HG03039 (cell line): ENCODE measurements around the gene ST6GALNAC3.
"Not testable (repeated sequence)": the region's sequence is repeated elsewhere in the genome, so short reads cannot be mapped to it uniquely, and the experiment has no call there.

Experiments
- ATAC-seq: cut with Tn5 transposase; IDR thresholded peaks from one replicate; pipeline ENCODE4 v1.9.1; 2021; ENCODE audit warnings: mild to moderate bottlenecking, moderate library complexity; ENCODE audit not compliant: unreplicated experiment

The ST6GALNAC3 gene

DNA sequence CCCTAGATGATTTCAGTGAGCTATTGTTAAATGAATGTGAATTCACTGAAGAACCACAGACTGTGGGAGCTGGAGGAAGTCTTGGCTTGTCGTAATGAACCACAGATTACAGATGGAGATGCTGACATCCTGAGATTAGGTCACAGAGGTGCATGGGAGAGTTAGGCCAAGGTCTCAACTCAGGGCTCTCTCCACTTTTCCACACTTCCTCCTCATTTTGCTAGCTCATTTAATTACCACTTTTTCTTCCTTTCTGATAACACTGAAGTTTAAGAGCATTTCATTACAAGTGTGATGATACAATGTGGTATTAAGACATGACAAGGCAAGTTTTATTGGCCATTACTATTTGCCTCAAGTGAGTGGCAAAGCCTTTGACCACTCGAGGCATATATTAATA lies 30.8 kb downstream of the ST6GALNAC3 start:
- ATAC-seq = no peak

DNA sequence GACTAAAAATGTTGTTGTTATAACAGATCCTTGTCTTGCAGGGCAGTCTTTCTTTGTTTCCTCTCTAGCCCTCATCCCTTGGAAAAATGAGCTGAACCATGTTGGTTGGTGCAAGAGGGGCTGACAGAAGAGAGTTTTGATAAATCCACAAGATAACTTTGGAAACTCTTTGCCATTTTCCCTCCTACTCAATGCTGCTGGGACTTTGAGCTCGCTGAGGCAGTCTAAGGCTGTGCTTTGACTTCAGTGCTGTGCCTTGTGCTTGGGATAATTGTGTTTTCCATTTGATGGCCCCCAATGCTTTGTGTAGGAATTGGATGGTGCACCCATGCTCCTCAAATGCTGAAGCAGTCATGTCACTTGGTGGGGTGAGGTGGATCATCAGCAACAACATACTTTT lies 31.7 kb downstream of the ST6GALNAC3 start:
- no peak for ATAC-seq

DNA sequence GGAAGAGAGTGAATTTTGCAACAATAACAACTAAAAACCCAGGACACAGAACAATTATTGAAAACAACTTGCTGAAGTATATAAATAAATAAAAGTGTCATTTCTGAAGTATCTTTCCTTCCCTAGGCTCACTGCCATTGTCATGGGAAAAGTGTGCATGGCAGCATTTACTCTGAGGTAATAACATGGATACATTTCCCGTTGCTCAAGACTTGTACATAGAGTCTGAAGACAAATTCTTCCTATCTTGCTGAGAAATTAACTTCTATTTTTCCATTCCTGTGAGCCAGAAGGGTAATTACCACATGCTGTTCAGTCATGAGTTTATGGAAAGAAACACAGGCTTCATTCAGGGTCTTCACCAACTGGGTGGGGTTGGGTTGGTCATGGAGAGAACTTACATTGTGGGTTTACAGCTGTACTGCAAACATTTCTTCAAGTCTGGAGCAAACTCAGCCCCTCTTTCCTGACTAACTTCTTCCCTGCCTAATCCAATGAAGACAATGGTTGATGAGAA lies 32.2 kb downstream of the ST6GALNAC3 start:
- ATAC-seq = no peak

DNA sequence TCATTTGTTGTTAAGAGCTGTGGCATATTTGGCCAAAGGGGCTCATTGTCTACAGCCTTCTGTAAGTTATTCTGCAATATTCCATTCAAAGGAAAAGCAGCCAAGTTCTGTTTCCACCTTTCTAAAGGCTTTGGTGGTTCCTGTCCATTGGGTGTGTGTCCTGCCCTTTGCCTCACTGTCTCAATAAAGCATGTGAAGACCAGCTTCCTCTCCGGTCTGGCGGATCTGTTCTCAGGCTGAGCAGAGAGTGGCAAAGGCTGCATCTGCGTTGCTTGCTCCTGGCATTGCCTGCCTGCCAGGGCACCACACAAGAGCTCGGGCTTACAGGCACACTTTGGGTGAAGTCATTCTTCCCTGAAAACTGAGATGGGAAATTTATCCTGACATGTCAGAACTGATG lies 34.9 kb downstream of the ST6GALNAC3 start:
- no peak for ATAC-seq

DNA sequence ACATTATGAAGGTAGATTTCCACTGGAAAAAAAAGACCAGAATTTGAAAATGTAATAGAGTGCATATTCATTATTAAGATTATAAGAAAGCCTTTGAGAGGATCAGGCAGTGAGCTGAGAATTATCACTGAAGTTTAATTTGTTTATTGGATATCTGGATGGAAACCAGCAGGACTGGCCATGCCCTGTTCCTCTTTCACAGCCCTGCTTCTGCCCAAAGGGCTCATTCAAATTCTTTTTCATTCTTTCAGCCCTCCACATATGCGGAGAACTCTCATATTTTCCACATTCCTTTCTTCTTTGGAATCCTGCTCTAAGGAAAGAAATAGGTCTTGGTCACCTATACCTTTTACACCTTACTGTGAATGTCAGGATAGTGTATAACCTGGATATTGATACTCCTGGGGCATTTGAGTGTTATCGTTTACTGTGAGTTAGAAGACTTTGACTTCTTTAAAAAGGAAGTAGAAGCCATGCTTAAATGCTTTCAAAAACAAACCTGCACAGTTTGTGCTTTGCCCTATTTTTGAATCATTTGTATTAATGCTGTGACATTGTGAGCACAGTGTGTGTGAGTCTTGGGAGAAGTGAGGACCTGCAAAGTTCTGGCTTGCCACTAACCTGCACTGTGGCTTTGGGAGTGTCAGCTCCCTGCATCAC lies 35.5 kb downstream of the ST6GALNAC3 start:
- ATAC-seq = no peak

DNA sequence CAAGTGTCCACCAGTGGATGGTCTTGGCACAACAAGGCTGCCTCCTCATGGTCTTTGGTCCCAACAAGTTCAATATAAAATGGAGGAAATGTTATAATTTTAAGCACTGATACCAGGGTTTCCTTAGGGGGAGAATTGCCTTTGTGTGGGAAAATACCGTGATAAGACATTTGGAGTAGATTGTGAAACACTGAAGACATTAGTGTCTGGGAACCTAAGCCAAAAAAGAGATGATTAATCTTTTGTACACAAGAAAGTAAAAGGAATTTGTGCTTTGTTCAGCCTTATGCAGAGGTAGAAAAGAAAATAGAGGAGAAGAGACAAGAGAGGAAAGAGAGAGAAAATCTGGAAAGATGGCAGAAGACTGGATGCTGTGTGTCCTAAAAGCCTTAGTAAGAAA lies 36.1 kb downstream of the ST6GALNAC3 start:
- no peak for ATAC-seq

DNA sequence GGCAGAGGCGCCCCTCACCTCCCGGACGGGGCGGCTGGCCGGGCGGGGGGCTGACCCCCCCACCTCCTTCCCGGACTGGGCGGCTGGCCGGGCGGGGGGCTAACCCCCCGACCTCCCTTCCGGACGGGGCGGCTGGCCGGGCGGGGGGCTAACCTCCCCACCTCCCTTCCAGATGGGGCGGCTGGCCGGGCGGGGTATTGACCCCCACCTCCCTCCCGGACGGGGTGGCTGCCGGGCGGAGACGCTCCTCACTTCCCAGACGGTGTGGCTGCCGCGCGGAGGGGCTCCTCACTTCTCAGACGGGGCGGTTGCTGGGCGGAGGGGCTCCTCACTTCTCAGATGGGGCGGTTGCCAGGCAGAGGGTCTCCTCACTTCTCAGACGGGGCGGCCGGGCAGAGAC lies 37.8 kb downstream of the ST6GALNAC3 start:
- not testable (repeated sequence) for ATAC-seq

DNA sequence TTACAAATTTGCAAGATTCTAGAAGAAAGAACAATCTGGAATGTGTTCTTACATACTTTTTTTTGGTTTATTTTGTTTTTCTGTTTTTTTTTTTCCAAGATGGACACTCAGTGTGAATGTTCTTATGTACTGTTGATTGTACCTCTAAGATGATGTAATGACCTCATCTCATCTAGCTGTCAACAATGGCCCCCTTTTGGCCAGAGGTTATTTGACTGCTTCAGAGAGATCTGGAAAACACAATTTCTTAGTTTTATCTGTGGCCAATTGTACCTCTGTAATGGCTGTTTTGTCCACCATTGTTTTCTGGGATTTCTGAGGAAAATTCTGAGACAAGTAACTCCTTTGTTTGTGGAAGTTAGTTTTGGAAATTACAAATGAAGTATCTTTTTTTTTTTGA lies 38.9 kb downstream of the ST6GALNAC3 start:
- ATAC-seq = no peak

DNA sequence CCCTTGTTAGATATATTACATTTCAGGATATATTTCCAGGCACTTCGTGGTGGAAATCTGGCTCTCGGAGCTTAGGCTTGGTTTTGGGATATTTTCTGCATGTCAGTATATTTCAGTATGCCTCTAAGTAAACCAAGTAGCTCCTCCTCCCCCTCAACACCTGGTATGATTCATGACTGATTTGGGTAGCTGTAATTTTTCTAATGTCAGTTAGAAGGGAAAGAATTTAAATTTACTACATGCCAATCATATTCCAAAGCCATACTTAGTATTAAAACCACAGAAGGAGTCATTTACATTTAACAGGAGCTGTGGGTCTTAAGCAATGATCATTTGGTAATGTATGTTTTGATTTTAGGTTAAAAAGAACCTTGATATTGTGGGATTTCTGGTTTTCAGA lies 40.6 kb downstream of the ST6GALNAC3 start:
- ATAC-seq = no peak

DNA sequence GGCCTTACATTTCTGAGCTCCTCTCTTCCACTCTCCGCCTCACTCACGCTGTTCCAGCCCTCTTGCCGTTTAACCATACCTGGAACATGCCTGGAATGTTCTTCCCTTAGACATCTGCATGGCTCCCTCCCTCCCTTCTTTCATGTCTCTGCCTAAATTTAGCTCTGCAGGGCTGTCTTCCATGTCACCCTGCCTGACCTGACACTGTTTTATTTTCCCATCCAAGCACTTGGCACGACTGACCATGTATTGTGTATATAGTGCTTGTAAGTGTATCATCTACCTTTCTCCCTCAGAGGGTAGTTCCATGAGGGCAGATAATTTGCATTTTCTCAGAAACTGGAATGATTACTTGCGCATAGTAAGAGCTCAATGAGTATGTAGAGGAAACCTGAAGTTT lies 47.3 kb downstream of the ST6GALNAC3 start:
- ATAC-seq = no peak

DNA sequence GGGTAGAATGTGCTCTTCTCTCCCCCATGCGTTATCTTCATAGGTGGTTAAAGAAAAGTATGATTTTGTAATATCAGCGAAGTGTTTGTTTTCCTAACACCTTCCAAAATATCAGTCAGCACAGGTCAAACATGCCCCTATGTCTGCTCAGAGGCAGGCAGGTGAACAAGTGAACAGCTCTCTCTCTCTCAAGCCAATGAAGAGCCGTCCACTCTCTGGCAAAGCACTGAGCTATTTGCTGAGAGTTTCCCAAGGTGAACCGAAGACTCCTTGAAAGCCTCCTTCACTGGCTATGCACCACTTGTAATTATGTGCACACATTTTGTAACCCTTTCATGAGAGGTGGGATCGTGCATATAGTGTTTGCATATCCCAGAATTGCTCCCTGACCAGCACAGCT lies 47.7 kb downstream of the ST6GALNAC3 start:
- no peak for ATAC-seq

DNA sequence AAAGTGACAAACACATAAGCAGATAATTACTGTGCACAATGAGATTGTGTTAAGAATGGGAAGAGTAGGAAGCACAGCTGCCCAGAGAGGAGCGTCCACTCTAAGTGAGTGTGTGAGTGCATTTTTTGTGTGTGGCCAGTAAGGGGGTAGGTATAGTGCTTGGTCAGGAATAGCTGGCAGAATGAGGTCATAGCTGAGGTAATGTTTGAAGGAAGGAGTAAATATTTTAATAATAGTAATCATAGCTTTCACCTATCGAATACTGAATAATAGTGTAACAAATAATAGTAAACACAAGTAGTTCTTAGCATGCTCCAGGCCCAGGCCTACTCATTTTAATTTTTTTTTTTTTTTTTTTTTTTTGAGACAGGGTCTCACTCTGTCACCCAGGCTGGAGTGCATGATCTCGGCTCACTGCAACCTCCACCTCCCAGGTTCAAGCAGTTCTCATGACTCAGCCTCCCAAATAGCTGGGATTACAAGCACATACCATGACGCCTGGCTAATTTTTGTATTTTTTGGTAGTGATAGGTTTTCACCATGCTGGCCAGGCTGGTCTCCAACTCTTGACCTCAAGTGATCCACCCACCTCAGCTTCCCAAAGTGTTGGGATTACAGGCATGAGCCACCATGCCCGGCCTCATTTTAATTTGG lies 49.0 kb downstream of the ST6GALNAC3 start:
- ATAC-seq = not testable (repeated sequence)

DNA sequence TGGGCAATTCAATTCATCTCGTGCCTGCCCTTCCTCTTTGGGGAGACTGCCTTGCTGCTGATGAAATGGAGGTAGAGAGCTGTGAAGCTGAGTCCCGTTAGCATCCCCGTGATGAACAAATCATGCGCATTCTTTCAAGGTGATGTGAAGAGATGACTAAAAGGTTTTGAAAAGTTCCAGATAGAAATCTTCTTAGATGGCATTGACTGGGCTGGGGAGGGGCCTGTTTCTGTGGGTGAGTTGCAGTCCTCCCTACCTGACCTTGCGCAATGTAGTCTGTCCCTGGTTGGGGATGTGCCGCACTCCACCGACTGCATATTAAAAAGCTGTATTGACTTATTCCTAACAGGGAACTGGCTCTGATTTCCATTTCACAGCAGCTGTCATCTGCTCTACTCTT lies 49.6 kb downstream of the ST6GALNAC3 start:
- ATAC-seq = no peak

DNA sequence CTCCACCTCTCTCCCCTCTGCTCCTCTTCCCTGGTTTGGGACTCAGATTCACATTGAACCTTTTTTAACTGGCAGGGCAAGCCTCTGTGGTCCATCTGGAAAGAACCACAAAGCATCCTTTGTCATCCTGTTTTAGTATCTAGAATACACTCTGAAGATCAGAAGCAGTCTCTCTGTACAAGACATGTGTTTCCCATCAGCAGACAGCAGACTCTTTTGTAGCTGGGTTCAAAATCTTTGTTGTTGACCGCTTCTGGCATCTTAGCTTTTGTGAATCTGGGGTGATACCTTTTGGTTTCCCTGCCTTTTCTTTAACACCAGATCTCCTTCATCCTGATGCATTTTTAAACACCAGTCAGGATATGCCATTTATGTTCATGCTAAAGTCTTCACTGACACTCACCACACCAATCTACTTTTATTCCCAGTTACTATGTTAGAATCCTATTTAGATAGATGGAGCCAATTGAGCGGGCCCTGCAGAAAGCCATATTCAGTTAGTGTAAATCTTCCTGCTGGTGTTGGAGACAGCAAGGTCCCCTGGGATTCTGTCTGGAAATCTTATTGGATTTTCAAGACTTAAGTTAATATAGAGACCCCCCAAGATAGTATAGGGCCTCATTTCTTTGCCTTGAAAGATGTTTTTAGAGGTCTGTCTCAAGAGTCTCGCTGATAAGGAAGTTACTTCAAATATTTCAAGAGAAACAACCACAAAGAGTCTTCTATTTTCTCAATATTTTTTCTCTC lies 51.1 kb downstream of the ST6GALNAC3 start:
- no peak for ATAC-seq

DNA sequence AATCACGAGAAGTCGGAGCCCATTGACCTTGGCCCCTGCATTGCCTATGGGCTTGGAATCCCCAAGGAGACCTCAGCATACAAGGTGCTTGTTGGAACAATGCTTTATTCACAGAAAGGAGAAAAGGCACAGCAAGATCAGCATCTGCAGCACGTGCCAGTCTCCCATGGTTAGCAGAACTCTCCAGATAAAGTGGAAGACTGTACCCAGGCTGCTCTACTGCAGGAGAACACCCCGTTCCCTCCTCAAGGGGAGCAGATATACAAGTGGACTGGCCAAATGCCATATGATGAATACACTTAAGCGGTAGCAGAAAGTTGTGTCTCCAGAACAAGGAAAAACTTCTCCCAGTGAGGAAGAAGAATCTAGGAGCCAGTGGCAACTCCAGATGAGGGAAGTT lies 53.5 kb downstream of the ST6GALNAC3 start:
- ATAC-seq = no peak

DNA sequence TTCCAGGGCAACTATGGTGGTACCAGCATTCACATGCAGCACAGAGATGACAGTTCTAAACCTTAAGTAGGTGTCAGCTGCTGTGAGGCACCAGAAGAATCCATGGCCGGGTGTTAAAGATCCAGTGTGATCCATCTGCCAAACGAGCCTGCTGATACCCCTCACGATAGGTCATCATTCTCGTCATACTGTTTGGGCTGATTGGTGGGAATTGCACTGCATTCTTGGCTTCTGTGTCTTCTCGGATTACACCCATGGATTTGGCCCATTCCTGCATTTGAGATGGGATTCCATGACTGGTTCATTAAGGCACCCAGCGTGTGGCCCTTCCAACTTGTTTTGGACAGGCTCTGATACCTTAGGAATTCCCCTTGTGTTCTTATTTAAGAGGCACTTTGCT lies 55.2 kb downstream of the ST6GALNAC3 start:
- ATAC-seq = no peak

DNA sequence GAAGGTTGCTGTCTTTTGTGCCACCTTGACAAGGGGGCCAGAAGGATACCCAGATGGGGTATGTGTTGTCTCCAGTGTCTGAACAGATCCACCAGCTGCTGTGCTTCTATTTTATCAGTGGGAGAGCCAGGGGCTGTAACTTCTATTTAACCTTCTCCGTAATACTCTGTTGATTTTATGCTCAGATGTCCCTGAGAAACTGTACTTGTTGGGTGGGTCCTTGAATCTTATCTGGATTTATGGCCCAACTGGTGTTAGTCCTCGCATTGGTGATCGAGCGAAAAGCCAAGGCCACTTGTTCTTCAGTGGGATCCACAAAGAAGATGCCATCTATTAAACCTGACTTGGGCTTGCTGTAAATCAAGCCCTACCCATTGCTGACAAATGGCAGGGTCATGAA lies 56.4 kb downstream of the ST6GALNAC3 start:
- ATAC-seq = no peak

DNA sequence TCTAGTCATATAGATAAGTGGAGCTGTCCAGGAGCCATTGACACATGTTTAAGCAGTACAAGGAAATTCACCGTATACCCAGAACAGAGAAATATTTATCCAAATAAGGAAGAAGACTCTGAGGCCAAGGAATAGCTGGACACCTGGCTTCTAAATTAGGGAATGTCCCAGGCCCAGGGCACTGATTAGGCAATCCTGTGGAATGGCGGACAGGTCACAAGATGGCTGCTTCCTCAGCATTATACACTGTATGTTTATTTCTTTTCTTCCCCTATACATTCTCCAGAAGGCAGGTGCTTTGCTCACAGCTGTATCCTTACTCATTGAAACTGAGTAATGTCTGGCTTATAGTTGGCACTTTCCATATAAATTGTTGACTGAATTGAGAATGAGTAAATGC lies 59.4 kb downstream of the ST6GALNAC3 start:
- ATAC-seq = no peak

DNA sequence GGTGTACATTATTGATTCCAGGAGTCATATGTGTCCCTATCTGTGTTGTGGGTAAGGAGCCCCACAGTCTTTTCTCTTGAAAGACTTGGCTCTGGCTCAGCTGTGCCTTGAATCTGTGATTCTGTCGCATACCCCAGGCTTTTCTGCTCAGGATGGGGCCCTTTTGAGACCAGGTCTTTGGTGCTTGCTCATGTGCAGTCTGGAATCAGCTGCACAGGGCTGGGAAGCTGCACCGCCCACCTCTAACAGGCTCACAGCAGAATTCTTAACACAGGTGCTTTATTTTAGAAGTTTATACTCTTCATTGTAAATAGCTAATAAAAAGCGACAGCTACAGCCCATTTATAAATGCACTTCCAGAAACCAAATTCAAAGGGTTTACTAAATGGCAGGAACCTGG lies 61.3 kb downstream of the ST6GALNAC3 start:
- ATAC-seq = no peak

DNA sequence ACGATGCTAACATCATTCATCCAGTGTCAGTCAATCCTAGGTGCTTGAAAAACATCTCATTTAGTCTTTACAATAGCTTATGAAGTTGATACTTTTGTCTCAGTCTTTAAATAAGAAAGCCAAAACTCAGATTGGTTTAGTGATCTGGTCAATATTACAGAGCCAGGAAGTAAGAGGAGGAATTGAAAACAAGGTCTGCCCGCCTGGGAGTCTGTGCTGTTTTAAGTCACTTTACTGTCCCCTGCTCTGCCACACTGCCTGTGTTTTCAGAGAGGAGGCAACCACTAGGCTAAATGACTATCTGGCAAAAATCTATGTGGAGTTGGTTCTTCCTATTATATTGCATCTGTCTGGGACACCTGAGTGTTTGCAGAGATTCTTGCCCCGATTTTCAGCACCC lies 62.3 kb downstream of the ST6GALNAC3 start:
- ATAC-seq = no peak

DNA sequence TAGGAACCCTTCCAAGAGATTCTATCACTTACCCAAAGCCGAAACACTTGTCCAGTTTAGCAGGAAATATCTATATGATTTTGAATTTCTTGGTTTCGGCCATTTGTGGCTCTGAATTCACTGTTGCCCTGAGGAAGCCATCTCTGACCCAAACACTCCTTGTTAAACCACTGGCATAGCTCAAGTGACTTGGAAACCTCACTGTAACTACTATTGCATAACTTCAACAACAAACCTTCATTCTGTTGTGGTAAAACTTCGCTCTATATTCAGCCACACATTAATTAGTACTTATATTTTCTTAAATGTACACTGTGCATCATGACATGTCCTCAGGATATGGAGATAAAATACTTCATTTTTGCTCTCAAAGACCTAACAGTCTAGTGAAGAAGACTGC lies 63.2 kb downstream of the ST6GALNAC3 start:
- ATAC-seq = no peak

DNA sequence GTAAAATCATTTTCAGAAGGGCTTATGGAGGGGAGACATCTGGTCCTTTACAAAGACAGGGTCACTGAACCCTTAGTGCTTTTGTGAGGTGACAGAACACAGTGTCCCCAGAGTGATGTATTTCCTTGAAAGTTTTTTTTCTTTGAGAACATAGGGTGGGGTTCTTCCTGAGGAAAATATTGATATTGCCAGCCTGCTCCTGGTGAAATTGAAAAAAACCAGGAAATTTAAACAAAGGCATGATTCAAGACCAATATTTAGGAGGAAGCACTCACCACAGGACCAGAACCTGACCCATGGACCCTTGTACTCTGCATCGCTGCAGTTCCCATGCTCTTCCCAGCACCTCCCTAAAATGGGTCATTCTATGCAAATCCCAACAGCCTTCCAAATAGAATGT lies 63.7 kb downstream of the ST6GALNAC3 start:
- ATAC-seq = no peak
